ENCODE measurements around the gene GPD1L. TPM values are rescaled to one million over a fixed set of nuclear protein-coding genes. Genes with fewer than 3 reads are reported as not detected.

Gene GPD1L
- total and polyA plus RNA-seq, 2 of the 13 experiments (the other 11 are each of a cell fraction or from before 2014, with no cell fraction given) = 4.9 to 13.7 TPM

- no peak for TF ChIP-seq EHMT2 (IDR thresholded peaks at IDR 0.05; ENCODE audit: borderline replicate concordance, low read depth, low read length)
- no peak for TF ChIP-seq ZNF652 (CRISPR knock-in tag; IDR thresholded peaks at IDR 0.05; ENCODE audit: borderline replicate concordance, low read depth)
- no peak for TF ChIP-seq ZNF224 (CRISPR knock-in tag; IDR thresholded peaks at IDR 0.05)
- TF ChIP-seq HMG20B (CRISPR knock-in tag; conservative IDR thresholded peaks at IDR 0.05) = 0 out of 2 replicates have a peak, but pooled peaks have one; percentile 10
- peak; percentile 46; the same call in 1 of the 2 replicates for TF ChIP-seq HDAC2 (CRISPR knock-in tag; IDR thresholded peaks at IDR 0.05)
- TF ChIP-seq HMG20A (CRISPR knock-in tag; IDR thresholded peaks at IDR 0.05; ENCODE audit: borderline replicate concordance) = 0 out of 2 replicates have a peak, but pooled peaks have one; percentile 16
- TF ChIP-seq XBP1 (CRISPR knock-in tag; IDR thresholded peaks at IDR 0.05) = no peak
- TF ChIP-seq POGZ (CRISPR knock-in tag; IDR thresholded peaks at IDR 0.05) = peak; percentile 26; the same call in 1 of the 2 replicates
- 0 out of 2 replicates have a peak, but pooled peaks have one; percentile 36 for TF ChIP-seq MXD3 (CRISPR knock-in tag; IDR thresholded peaks at IDR 0.05)
- peak; percentile 33; the same call in 1 of the 2 replicates for TF ChIP-seq RXRA (CRISPR knock-in tag; IDR thresholded peaks at IDR 0.05)
- no peak for TF ChIP-seq ZNF329 (CRISPR knock-in tag; IDR thresholded peaks at IDR 0.05; ENCODE audit: low read depth)
- no peak for TF ChIP-seq ZFAT (CRISPR knock-in tag; conservative IDR thresholded peaks at IDR 0.05)
- no peak for TF ChIP-seq CHD4 (IDR thresholded peaks at IDR 0.05; ENCODE audit: borderline replicate concordance, low read length)
- TF ChIP-seq LCORL (IDR thresholded peaks at IDR 0.05) = no peak
- no peak for TF ChIP-seq LCORL (CRISPR knock-in tag; IDR thresholded peaks at IDR 0.05)
- TF ChIP-seq NFKBIZ (CRISPR knock-in tag; IDR thresholded peaks at IDR 0.05) = 0 out of 2 replicates have a peak, but pooled peaks have one; percentile 47
- TF ChIP-seq ADNP (CRISPR knock-in tag; IDR thresholded peaks at IDR 0.05) = no peak
- TF ChIP-seq ZMYM2 (CRISPR knock-in tag; IDR thresholded peaks at IDR 0.05) = no peak
- no peak for TF ChIP-seq HMGA1 (CRISPR knock-in tag; conservative IDR thresholded peaks at IDR 0.05)
- peak; percentile 22; the same call in 1 of the 2 replicates for TF ChIP-seq ZNF510 (CRISPR knock-in tag; IDR thresholded peaks at IDR 0.05; ENCODE audit: low read depth)
- TF ChIP-seq PAX8 (CRISPR knock-in tag; IDR thresholded peaks at IDR 0.05; ENCODE audit: borderline replicate concordance) = no peak
- no peak for TF ChIP-seq JUN (CRISPR knock-in tag; IDR thresholded peaks at IDR 0.05)
- 0 out of 2 replicates have a peak, but pooled peaks have one; percentile 18 for TF ChIP-seq ISL2 (CRISPR knock-in tag; IDR thresholded peaks at IDR 0.05)
- TF ChIP-seq ZNF816 (CRISPR knock-in tag; IDR thresholded peaks at IDR 0.05; ENCODE audit: borderline replicate concordance) = no peak
- no peak for TF ChIP-seq CBX1 (IDR thresholded peaks at IDR 0.05; ENCODE audit: low read depth)
- TF ChIP-seq NFYC (CRISPR knock-in tag; IDR thresholded peaks at IDR 0.05) = peak; percentile 64; the same call in 1 of the 2 replicates
- no peak for TF ChIP-seq BATF2 (CRISPR knock-in tag; IDR thresholded peaks at IDR 0.05)
- no peak for TF ChIP-seq BRCA1 (CRISPR knock-in tag; IDR thresholded peaks at IDR 0.05)
- peak; percentile 59; the same call in 1 of the 2 replicates for TF ChIP-seq RBFOX2 (IDR thresholded peaks at IDR 0.05; ENCODE audit: low read depth, low read length)
- 0 out of 2 replicates have a peak, but pooled peaks have one; percentile 62 for TF ChIP-seq ZBTB34 (CRISPR knock-in tag; IDR thresholded peaks at IDR 0.05)
Measured at GRCh38 chr3:32077260-32078084, 28.9 kb upstream of the GPD1L start (continued).
